HEK293 (cell line): ENCODE results near the gene GRB14.
A peak's percentile ranks its signal among the peaks of the same experiment; 100 is the strongest.
"Not testable (repeated sequence)": the region's sequence is repeated elsewhere in the genome, so short reads cannot be mapped to it uniquely, and the experiment has no call there.

Experiments
- CTCF ChIA-PET: fragments of 350-600 bp; formaldehyde crosslinking; extraction: SDS; loops from one replicate; lab custom pipeline; 2021; ENCODE audit warnings: antibody characterized with exemption; lab: Yijun Ruan, JAX
- POLR2A ChIA-PET: fragments of 300-600 bp; formaldehyde crosslinking; extraction: SDS; loops from one replicate; lab custom pipeline; 2020; ENCODE audit warnings: antibody characterized with exemption, inconsistent platforms; lab: Yijun Ruan, JAX
- H3K27ac ChIP-seq: fragments of 200-500 bp; sonication (Bioruptor generic); 2 replicates; pipeline ENCODE4 v1.5.1; 2014; ENCODE audit warnings: low read depth, low read length, control low read depth, inconsistent platforms; ENCODE audit errors: extremely low read depth
- H3K36me3 ChIP-seq, 2 experiments: fragments of 200-500 bp in 1 of 2; sonication (Bioruptor generic) in 1 of 2; 1 replicate in 1 of 2; 2 replicates in 1 of 2; pipeline ENCODE4 v1.5.1; 2014 to 2017; ENCODE audit warnings: inconsistent platforms in 2 of 2, low read length in 2 of 2; ENCODE audit not compliant: control insufficient read depth in 2 of 2, insufficient read depth in 1 of 2
- H3K4me1 ChIP-seq: fragments of 200-500 bp; sonication (Bioruptor generic); 2 replicates; pipeline ENCODE4 v1.5.1; 2014; ENCODE audit warnings: mild to moderate bottlenecking, low read length, inconsistent platforms; ENCODE audit not compliant: control insufficient read depth, insufficient read depth
- H3K4me3 ChIP-seq: 2 replicates; pipeline ENCODE4 v1.5.1; 2011; ENCODE audit warnings: low read depth, mild to moderate bottlenecking, control low read depth, low read length, moderate library complexity
- H3K9me3 ChIP-seq: fragments of 200-500 bp; sonication (Bioruptor generic); 2 replicates; pipeline ENCODE4 v1.5.1; 2014; ENCODE audit warnings: low read depth, low read length, inconsistent platforms; ENCODE audit not compliant: control insufficient read depth, insufficient read depth
- FEZF1 ChIP-seq: fragments of 450-650 bp; formaldehyde crosslinking; IDR thresholded peaks from 2 replicates; pipeline ENCODE4 v1.5.1; 2016; ENCODE audit warnings: missing biosample characterization, missing genetic modification characterization
- INSM2 ChIP-seq: fragments of 450-650 bp; formaldehyde crosslinking; IDR thresholded peaks from 2 replicates; pipeline ENCODE4 v1.5.1; 2016; ENCODE audit warnings: missing biosample characterization, missing genetic modification characterization
- KLF8 ChIP-seq: fragments of 450-650 bp; formaldehyde crosslinking; IDR thresholded peaks from 2 replicates; pipeline ENCODE4 v1.5.1; 2016; ENCODE audit warnings: missing biosample characterization, missing genetic modification characterization
- OSR2 ChIP-seq: fragments of 450-650 bp; formaldehyde crosslinking; IDR thresholded peaks from 2 replicates; pipeline ENCODE4 v1.5.1; 2016; ENCODE audit warnings: missing biosample characterization, missing genetic modification characterization
- REPIN1 ChIP-seq: fragments of 450-650 bp; formaldehyde crosslinking; IDR thresholded peaks from 2 replicates; pipeline ENCODE4 v1.5.1; 2017; ENCODE audit warnings: missing biosample characterization, missing genetic modification characterization, low read depth
- ZFP37 ChIP-seq: fragments of 450-650 bp; formaldehyde crosslinking; IDR thresholded peaks from 2 replicates; pipeline ENCODE4 v1.5.1; 2016; ENCODE audit warnings: missing biosample characterization, missing genetic modification characterization
- ZNF146 ChIP-seq: fragments of 450-650 bp; formaldehyde crosslinking; IDR thresholded peaks from 2 replicates; pipeline ENCODE4 v1.5.1; 2016; ENCODE audit warnings: missing biosample characterization, missing genetic modification characterization
- ZNF223 ChIP-seq: fragments of 450-650 bp; formaldehyde crosslinking; IDR thresholded peaks from 2 replicates; pipeline ENCODE4 v1.5.1; 2016; ENCODE audit warnings: missing biosample characterization, missing genetic modification characterization
- ZNF404 ChIP-seq: fragments of 450-650 bp; formaldehyde crosslinking; IDR thresholded peaks from 2 replicates; pipeline ENCODE4 v1.5.1; 2017; ENCODE audit warnings: missing biosample characterization, missing genetic modification characterization
- ZNF416 ChIP-seq: fragments of 450-650 bp; formaldehyde crosslinking; IDR thresholded peaks from 2 replicates; pipeline ENCODE4 v1.5.1; 2016; ENCODE audit warnings: missing biosample characterization, missing genetic modification characterization
- ZNF473 ChIP-seq: fragments of 450-650 bp; formaldehyde crosslinking; IDR thresholded peaks from 2 replicates; pipeline ENCODE4 v1.5.1; 2017; ENCODE audit warnings: missing biosample characterization, missing genetic modification characterization
- ZNF548 ChIP-seq: fragments of 450-650 bp; formaldehyde crosslinking; IDR thresholded peaks from 2 replicates; pipeline ENCODE4 v1.5.1; 2016; ENCODE audit warnings: missing biosample characterization, missing genetic modification characterization
- ZNF549 ChIP-seq: fragments of 450-650 bp; IDR thresholded peaks from 2 replicates; pipeline ENCODE4 v1.5.1; 2018; ENCODE audit warnings: missing biosample characterization, missing genetic modification characterization, mild to moderate bottlenecking, inconsistent platforms, moderate library complexity
- ZNF677 ChIP-seq: fragments of 450-650 bp; IDR thresholded peaks from 2 replicates; pipeline ENCODE4 v1.5.0; 2018; ENCODE audit warnings: missing biosample characterization, mild to moderate bottlenecking, missing genetic modification characterization, moderate library complexity
- ZNF837 ChIP-seq: fragments of 450-650 bp; formaldehyde crosslinking; IDR thresholded peaks from 2 replicates; pipeline ENCODE4 v1.5.1; 2016; ENCODE audit warnings: missing biosample characterization, missing genetic modification characterization
- ZNF843 ChIP-seq: fragments of 450-650 bp; formaldehyde crosslinking; IDR thresholded peaks from 2 replicates; pipeline ENCODE4 v1.5.1; 2016; ENCODE audit warnings: missing biosample characterization, missing genetic modification characterization
- ZSCAN30 ChIP-seq: fragments of 450-650 bp; IDR thresholded peaks from 2 replicates; pipeline ENCODE4 v1.5.1; 2018; ENCODE audit warnings: missing biosample characterization, mild to moderate bottlenecking, missing genetic modification characterization, moderate library complexity
- TF ChIP-seq, protein P1 (sequence below): fragments of 450-650 bp; formaldehyde crosslinking; optimal IDR thresholded peaks from 2 replicates; pipeline ENCODE3; 2016; ENCODE audit warnings: missing biosample characterization, mild to moderate bottlenecking, missing genetic modification characterization
- TF ChIP-seq, protein P2 (sequence below): fragments of 450-650 bp; formaldehyde crosslinking; IDR thresholded peaks from 2 replicates; pipeline ENCODE4 v1.5.1; 2017; ENCODE audit warnings: missing biosample characterization, missing genetic modification characterization
- TF ChIP-seq, protein P3 (sequence below): fragments of 450-650 bp; formaldehyde crosslinking; IDR thresholded peaks from 2 replicates; pipeline ENCODE4 v1.5.1; 2016; ENCODE audit warnings: missing biosample characterization, missing genetic modification characterization

Gene GRB14

GRCh38 chr2:164549705-164550104, 71.6 kb downstream of the GRB14 start:
- POLR2A ChIA-PET, H3K9me3 ChIP-seq, H3K4me3 ChIP-seq, H3K36me3 ChIP-seq, H3K4me1 ChIP-seq, H3K27ac ChIP-seq: not testable (repeated sequence)
- CTCF ChIA-PET, result interaction anchor here (0.7 kb wide), 2 partner anchors 14 to 1403 kb away, joined by 3 to 4 read pairs; no protein-coding TSS in a partner anchor

DNA sequence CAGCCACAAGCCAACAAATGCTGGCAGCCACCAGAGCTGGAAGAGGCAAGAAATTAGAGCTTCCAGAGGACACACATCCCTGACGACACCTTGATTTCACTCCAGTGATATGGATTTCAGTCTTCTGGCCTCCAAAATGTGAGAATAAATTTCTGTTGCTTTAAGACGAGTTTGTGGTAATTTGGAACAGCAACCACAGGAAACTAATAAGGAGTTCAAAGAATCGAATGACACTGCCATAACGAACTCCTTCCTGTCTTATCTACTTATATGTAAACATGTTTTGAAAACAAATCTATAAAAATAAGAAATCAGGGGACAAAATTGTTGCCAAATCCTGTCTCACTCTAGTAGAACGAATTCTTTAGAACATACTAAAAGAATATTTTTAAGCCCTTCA, 75.8 kb downstream of the GRB14 start:
- no peak overlapping the region for H3K4me3 ChIP-seq
- CTCF ChIA-PET, result no interaction called here
- H3K4me1 ChIP-seq, result peaks cover 5% of the 10 kb centered on the region; the same call in 1 of the 2 replicates
- H3K36me3 ChIP-seq, result no peaks in the 10 kb centered on the region
- no peaks in the 10 kb centered on the region for H3K9me3 ChIP-seq
- POLR2A ChIA-PET, result no interaction called here
- H3K27ac ChIP-seq, result no peak overlapping the region
- no peak for TF ChIP-seq ZNF837 (tag by site-specific recombination)
- no peak for TF ChIP-seq ZNF549 (tag by site-specific recombination)
- no peak for TF ChIP-seq ZNF404 (tag by site-specific recombination)
- no peak for TF ChIP-seq ZNF473 (tag by site-specific recombination)
- TF ChIP-seq, protein P1, sequence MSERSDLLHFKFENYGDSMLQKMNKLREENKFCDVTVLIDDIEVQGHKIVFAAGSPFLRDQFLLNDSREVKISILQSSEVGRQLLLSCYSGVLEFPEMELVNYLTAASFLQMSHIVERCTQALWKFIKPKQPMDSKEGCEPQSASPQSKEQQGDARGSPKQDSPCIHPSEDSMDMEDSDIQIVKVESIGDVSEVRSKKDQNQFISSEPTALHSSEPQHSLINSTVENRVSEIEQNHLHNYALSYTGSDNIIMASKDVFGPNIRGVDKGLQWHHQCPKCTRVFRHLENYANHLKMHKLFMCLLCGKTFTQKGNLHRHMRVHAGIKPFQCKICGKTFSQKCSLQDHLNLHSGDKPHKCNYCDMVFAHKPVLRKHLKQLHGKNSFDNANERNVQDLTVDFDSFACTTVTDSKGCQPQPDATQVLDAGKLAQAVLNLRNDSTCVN (tag by site-specific recombination), result no peak
- no peak for TF ChIP-seq ZNF548 (tag by site-specific recombination)
- TF ChIP-seq ZNF677 (tag by site-specific recombination), result no peak
- no peak for TF ChIP-seq ZFP37 (tag by site-specific recombination)
- no peak for TF ChIP-seq ZNF223 (tag by site-specific recombination)
- no peak for TF ChIP-seq ZNF146 (tag by site-specific recombination)

DNA sequence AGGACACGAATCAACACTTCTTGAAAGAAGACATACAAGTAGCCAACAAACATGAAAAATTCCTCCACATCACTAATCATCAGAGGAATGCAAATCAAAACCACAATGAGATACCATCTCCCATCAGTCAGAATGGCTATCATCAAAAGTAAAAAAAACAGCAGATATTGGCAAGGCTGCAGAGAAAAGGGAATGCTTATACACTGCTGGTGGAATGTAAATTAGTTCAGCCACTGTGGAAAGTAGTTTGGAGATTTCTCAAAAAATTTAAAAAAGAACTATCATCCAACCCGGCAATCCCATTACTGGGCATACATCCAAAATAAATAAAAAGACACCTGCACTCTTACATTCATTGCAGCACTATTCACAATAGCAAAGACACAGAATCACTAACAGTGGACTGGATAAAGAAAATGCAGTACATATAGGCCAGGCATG, 78.7 kb downstream of the GRB14 start:
- Histone ChIP-seq H3K4me1 (peaks cover 5% of the 10 kb centered on the region; the same call in 1 of the 2 replicates), H3K36me3 (no peaks in the 10 kb centered on the region), H3K27ac (no peak overlapping the region), H3K9me3 (no peaks in the 10 kb centered on the region), H3K4me3 (no peak overlapping the region)
- TF ChIP-seq, protein P2, sequence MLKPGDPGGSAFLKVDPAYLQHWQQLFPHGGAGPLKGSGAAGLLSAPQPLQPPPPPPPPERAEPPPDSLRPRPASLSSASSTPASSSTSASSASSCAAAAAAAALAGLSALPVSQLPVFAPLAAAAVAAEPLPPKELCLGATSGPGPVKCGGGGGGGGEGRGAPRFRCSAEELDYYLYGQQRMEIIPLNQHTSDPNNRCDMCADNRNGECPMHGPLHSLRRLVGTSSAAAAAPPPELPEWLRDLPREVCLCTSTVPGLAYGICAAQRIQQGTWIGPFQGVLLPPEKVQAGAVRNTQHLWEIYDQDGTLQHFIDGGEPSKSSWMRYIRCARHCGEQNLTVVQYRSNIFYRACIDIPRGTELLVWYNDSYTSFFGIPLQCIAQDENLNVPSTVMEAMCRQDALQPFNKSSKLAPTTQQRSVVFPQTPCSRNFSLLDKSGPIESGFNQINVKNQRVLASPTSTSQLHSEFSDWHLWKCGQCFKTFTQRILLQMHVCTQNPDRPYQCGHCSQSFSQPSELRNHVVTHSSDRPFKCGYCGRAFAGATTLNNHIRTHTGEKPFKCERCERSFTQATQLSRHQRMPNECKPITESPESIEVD (tag by site-specific recombination), result peak; percentile 90
- peak; percentile 34 for TF ChIP-seq FEZF1 (tag by site-specific recombination)
- 0 out of 2 replicates have a peak, but pooled peaks have one; percentile 24 for TF ChIP-seq ZNF843 (tag by site-specific recombination)
- TF ChIP-seq REPIN1, result no peak
- peak; percentile 37; the same call in 1 of the 2 replicates for TF ChIP-seq KLF8 (tag by site-specific recombination)
- TF ChIP-seq, protein P3, sequence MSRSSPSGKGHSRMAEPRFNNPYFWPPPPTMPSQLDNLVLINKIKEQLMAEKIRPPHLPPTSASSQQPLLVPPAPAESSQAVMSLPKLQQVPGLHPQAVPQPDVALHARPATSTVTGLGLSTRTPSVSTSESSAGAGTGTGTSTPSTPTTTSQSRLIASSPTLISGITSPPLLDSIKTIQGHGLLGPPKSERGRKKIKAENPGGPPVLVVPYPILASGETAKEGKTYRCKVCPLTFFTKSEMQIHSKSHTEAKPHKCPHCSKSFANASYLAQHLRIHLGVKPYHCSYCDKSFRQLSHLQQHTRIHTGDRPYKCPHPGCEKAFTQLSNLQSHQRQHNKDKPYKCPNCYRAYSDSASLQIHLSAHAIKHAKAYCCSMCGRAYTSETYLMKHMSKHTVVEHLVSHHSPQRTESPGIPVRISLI, result 0 out of 2 replicates have a peak, but pooled peaks have one; percentile 23
- peak; percentile 51; the same call in 1 of the 2 replicates for TF ChIP-seq OSR2 (tag by site-specific recombination)
- TF ChIP-seq ZSCAN30 (tag by site-specific recombination), result no peak
- no peak for TF ChIP-seq ZNF416
- TF ChIP-seq INSM2 (tag by site-specific recombination), result peak; percentile 52; the same call in 1 of the 2 replicates
- ChIA-PET POLR2A (no interaction called here), CTCF (interaction anchor here (0.8 kb wide), 1 partner anchor 840 kb away, joined by 3 read pairs; no protein-coding TSS in a partner anchor)
